ENCODE data around the gene RASSF3. TPM values are rescaled to one million over a fixed set of nuclear protein-coding genes. Genes with fewer than 3 reads are reported as not detected.

RASSF3 gene
- 3.3 and 9.0 TPM in 2 replicates for total RNA-seq

GRCh38 chr12:64610079-64610659 is at the start of gene RASSF3:
RASSF3 (plus strand) TSS chr12:64610495; CDS start chr12:64610633, 138 bp downstream.

Small RNA genes lying within 50 kb of the gene (small RNA-seq; reads per million reads assigned to genes)
- gene MIR548C = not detected
- gene MIR548Z = not detected
- gene RF00137 = not detected

Other genes starting within 250 kb of the RASSF3 start
- gene C12orf56, start 219.7 kb upstream of the RASSF3 start, total RNA-seq = 4.8 and 11.9 TPM in 2 replicates
- gene XPOT, start 206.1 kb upstream of the RASSF3 start, total RNA-seq = 80.8 and 110 TPM in 2 replicates
- gene TBK1, start 158.4 kb upstream of the RASSF3 start, total RNA-seq = 18.4 and 20.9 TPM in 2 replicates
- gene GNS, start 148.9 kb downstream of the RASSF3 start, total RNA-seq = 123 and 135 TPM in 2 replicates
- gene TBC1D30, start 214.2 kb downstream of the RASSF3 start, total RNA-seq = 0.39 TPM in 1 of 2 replicates, not detected in the other

Data from subcutaneous preadipocyte (primary cell).